ENCODE data around the gene TRAPPC5. TPM values are rescaled to one million over a fixed set of nuclear protein-coding genes. Genes with fewer than 3 reads are reported as not detected.

TRAPPC5 gene
- total RNA-seq: 68.4 and 130 TPM in 2 replicates

DNA sequence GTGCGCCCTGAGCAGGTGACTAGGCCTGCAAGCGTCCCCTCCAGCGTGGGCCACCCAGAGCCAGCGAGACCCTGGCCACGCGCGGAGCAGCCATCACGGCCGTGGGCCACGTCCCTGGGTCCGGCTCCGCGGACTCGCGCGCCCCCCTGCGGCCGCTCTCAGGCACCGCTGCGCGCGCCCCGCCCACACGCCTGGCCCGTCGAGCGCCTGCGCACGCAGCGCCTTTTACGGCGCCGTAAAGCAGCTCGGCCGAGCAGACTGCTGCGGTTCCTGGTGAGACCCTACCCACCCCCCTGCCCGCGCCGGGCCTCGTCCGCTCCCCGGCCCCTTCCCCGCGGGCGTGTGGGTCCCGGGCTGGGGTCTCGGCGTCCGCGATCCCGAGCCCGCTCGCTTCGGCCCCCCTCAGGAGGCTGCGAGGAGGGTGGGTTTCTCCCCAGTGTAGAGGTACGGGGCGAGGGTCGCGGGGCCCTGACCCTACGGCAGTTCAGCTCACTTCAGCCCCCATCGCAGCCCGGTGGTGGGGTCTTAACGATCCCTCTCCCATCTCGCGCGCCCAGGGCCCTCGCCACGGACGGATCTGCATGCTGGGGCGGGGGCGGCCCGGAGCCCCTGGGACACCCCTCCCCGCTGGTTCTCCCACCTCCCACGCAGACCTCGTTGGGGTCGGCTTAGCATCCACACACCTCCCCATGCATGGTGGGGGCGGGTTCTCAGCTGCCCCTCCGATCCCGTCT is at the start of gene TRAPPC5:
TRAPPC5 (plus strand) TSS at position 228 of the 734 bp plus-strand sequence. CDS start 1,421 bp downstream, outside the sequence.

DNA sequence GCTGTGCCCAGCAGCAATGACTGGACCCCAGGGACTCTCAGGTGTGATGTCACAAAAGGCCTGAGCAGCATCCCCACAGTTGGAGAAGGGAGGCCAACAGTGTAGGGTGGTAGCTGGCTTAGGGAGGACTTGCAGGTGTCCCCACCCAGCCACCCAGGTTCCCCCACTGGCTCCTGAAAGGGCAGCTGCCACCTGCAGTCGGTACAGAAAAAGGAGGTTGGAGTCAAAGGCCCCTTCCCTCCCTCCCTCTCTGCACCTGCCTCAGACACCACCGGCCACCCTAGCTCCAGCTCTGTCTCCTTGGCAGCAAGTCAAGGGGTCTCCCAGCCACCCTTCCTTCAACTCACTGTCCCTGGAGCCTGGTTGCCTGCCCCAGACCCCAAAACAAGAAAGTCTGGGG is 46.9 kb upstream of the TRAPPC5 start, which contains the start of gene PCP2:
PCP2 (minus strand) TSS at position 22 of the 400 bp plus-strand sequence. CDS start 262 bp downstream, outside the sequence.

DNA sequence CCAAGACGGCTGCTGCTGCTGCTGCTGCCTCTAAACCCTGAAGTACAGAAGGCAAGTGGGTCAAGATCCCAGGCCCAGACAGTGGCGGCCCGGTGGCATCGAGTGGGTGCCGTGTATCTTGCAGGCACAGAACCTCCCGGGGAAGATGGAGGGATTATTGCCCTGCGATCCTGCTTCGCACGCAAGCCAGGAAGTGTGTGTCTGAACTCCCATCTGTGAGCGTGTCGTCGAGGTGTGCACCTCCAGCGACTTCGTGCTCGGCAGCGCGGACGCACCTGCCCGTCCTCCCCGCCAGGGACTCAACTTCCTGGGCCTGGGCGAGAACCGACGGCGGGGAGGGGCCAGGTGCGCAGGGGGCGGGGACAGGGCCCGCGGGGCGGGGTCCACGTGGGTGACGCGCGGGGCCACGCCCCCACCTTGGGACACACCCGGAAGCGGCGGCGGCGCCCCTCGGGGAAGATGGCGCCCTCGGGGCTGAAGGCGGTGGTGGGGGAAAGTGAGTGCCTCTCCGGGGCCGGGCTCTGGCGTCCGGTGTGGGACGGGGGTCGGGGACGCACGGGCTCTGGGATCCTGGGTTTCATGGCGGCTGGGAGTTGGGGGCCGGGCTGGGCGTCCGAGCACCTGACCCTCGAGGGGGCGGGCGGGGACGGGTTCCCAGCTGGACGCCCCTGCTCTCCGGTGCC is 43.8 kb upstream of the TRAPPC5 start, which contains the start of gene STXBP2:
STXBP2 (plus strand) TSS at position 420 of the 683 bp plus-strand sequence; CDS start at position 460, 40 bp downstream.

DNA sequence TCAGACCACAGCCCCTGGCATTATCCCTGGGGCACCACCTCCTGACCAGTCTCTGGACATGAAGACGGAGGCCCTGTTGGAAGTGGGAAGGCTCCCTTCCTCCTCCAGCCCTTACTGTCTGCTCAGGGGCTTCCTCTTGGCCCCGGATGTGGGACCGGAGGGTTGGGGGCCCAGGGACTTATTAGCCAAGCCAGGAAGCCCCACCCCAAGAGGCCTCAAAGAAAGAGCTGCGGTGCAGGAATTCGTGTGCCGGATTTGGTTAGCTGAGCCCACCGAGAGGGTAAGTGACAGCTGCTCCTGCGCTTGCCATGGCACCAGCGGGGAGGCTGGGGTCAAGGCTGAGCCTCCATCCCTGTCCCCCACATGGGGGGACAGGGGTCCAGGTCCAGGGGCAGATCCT is 11.8 kb upstream of the TRAPPC5 start, which contains the start of gene RETN:
RETN (plus strand) TSS at position 208 of the 400 bp plus-strand sequence. CDS start 278 bp downstream, outside the sequence.

DNA sequence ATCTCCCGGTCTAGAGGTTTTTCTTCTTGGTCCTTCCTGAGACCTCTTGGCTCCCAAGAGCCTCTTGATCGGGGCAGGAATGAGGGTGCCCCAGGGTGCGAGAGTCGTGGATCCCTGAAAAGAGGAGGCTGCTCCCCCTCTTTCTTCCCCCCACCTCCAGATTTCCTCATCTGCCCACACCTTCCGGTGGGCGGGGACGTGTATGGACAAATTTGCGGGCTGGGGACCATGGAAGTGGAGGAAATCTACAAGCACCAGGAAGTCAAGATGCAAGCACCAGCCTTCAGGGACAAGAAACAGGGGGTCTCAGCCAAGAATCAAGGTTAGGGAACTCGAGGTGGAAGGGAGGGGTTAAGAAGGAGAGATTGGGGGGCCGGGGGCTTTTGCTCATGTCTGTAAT is 3.8 kb upstream of the TRAPPC5 start, which contains the start of gene MCEMP1:
MCEMP1 (plus strand) TSS at position 237 of the 400 bp plus-strand sequence; CDS start at position 268, 31 bp downstream.

DNA sequence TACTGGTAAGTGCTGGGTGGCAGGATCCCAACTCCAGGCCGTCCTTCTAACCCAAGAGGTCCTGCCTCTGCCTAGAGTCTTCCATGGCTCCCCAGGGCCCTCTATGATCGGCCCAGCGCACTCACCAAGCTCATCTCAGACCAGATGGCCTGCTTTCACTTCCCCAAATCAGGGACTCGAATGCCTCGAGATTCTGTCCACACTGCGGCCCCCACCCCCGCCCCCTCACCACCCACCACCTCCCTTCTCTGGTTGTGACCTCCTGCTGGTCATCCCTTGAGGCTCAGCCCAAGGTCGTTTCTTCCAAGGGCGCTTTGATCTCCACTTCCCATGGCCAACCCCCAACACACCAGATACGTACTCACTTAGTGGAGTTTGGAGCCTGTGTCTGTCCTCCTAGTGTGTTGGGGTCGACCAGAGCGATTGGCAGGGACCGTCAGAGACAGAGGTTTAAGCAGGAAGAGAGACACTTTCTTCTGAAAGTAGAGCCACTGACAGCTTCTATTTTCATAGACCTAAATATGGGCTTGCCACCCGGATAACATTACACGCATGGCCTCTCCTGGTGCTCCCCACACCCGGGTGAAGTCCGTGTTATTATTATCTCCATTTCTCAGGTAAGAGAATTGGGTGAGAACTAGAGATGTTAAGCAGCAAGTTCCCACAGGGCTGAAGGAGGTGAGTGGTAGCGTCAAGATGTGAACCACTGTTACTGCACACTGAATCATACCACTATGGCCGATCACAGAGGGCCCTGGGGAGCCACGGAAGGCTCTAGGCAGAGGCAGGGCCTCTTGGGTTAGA is 21.2 kb downstream of the TRAPPC5 start, which contains the start of gene FCER2:
FCER2 (minus strand) TSS at position 478 of the 804 bp plus-strand sequence. CDS start 2,371 bp downstream, outside the sequence.

DNA sequence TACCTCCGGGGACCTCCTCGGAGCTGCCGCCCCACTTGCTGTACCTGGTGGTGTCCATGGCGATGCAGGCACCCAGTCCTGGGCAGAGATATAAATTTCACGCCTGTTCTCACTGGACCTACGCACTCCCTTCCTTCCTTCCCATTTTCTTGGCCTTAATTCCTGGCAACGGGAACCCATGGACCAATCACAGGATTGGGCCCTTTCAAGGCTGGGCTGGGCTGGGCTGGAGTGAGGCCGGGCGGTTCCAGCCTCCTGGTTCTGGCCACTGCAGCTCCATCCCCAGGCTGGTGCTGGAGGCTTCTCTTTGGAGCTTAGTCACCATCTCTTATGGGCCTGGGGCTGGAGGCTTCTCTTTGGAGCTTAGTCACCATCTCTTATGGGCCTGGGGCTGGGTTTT is 51.4 kb downstream of the TRAPPC5 start, which contains the start of gene CLEC4G:
CLEC4G (minus strand) TSS at position 66 of the 400 bp plus-strand sequence; CDS start at position 58, 8 bp downstream.

Other genes with a start within 250 kb of the TRAPPC5 start
- gene PEX11G, start 191.8 kb upstream of the TRAPPC5 start, total RNA-seq: 3.7 and 5.8 TPM in 2 replicates
- 43.9 and 50.9 TPM in 2 replicates for gene ZNF358, start 164.7 kb upstream of the TRAPPC5 start, total RNA-seq
- 8.3 and 14.9 TPM in 2 replicates for gene MCOLN1, start 158.2 kb upstream of the TRAPPC5 start, total RNA-seq
- gene PNPLA6, start 145.1 kb upstream of the TRAPPC5 start, total RNA-seq: 63.4 and 71.9 TPM in 2 replicates
- under 0.01 TPM in 1 of 2 replicates, not detected in the other for gene CAMSAP3, start 85.0 kb upstream of the TRAPPC5 start, total RNA-seq
- 24.3 and 33.9 TPM in 2 replicates for gene XAB2, start 51.3 kb upstream of the TRAPPC5 start, total RNA-seq
- 5.6 and 19.8 TPM in 2 replicates for gene PET100, start 51.0 kb upstream of the TRAPPC5 start, total RNA-seq
- not detected in 2 replicates for gene PCP2, start 47.1 kb upstream of the TRAPPC5 start, total RNA-seq
- gene STXBP2, start 43.7 kb upstream of the TRAPPC5 start, total RNA-seq: 27.7 and 33.0 TPM in 2 replicates
- not detected in 2 replicates for gene RETN, start 11.8 kb upstream of the TRAPPC5 start, total RNA-seq
- not detected in 2 replicates for gene MCEMP1, start 3.7 kb upstream of the TRAPPC5 start, total RNA-seq
- not detected in 2 replicates for gene FCER2, start 21.3 kb downstream of the TRAPPC5 start, total RNA-seq
- not detected in 2 replicates for gene CLEC4G, start 51.3 kb downstream of the TRAPPC5 start, total RNA-seq
- not detected in 2 replicates for gene CD209, start 66.7 kb downstream of the TRAPPC5 start, total RNA-seq
- not detected in 2 replicates for gene CLEC4M, start 82.4 kb downstream of the TRAPPC5 start, total RNA-seq
- 18.1 and 18.2 TPM in 2 replicates for gene EVI5L, start 149.4 kb downstream of the TRAPPC5 start, total RNA-seq
- gene PRR36, start 193.6 kb downstream of the TRAPPC5 start, total RNA-seq: not detected in 2 replicates
- 5.6 and 5.7 TPM in 2 replicates for gene LRRC8E, start 207.7 kb downstream of the TRAPPC5 start, total RNA-seq
- gene MAP2K7, start 223.0 kb downstream of the TRAPPC5 start, total RNA-seq: 8.5 and 10.0 TPM in 2 replicates
- gene TGFBR3L, start 234.0 kb downstream of the TRAPPC5 start, total RNA-seq: 0.16 TPM in 1 of 2 replicates, not detected in the other
- gene SNAPC2, start 239.5 kb downstream of the TRAPPC5 start, total RNA-seq: 31.8 and 34.7 TPM in 2 replicates
- gene CTXN1, start 245.3 kb downstream of the TRAPPC5 start, total RNA-seq: 0.18 and 1.8 TPM in 2 replicates

Measured in cardiac atrium fibroblast (primary cell).